Activated CD4-positive, alpha-beta T cell treated with anti-CD3 and anti-CD28 coated beads for 36 hours (primary cell): Measurements from ENCODE around the gene DCC. TPM values are rescaled to one million over a fixed set of nuclear protein-coding genes. Genes with fewer than 3 reads are reported as not detected.

Experiments used
- ATAC-seq: fragments of 200-7000 bp; cut with Tn5 transposase; one replicate; pipeline ENCODE4 v1.10.0; 2021; ENCODE audit warnings: mild to moderate bottlenecking, moderate library complexity
- CTCF ChIA-PET: fragments of 350-600 bp; sonication (Branson Sonifier 250); formaldehyde crosslinking; loops from one replicate; lab custom pipeline; 2021; ENCODE audit warnings: antibody characterized with exemption; lab: Charles Lee
- POLR2A ChIA-PET: fragments of 350-600 bp; sonication (Branson Sonifier 250); formaldehyde crosslinking; loops from one replicate; lab custom pipeline; 2021; ENCODE audit warnings: antibody characterized with exemption, inconsistent platforms; lab: Charles Lee
- DNase-seq: peaks from one replicate; pipeline ENCODE4 v3.0.0-alpha.2; 2020
- H3K27ac Mint-ChIP-seq: one replicate; pipeline ENCODE4 v1.8.0; 2021; ENCODE audit warnings: mixed read lengths
- H3K27me3 Mint-ChIP-seq: one replicate; pipeline ENCODE4 v1.8.0; 2021; ENCODE audit warnings: mixed read lengths
- H3K36me3 Mint-ChIP-seq: one replicate; pipeline ENCODE4 v1.8.0; 2021; ENCODE audit warnings: low read depth, mixed read lengths
- H3K4me1 Mint-ChIP-seq: one replicate; pipeline ENCODE4 v1.8.0; 2021; ENCODE audit warnings: mixed read lengths
- H3K4me3 Mint-ChIP-seq: one replicate; pipeline ENCODE4 v1.8.0; 2021; ENCODE audit warnings: mild to moderate bottlenecking, moderate library complexity, mixed read lengths
- H3K9me3 Mint-ChIP-seq: one replicate; pipeline ENCODE4 v1.8.0; 2021; ENCODE audit warnings: low read depth, mixed read lengths
- intact Hi-C, 2 experiments: fragments of 100-400 bp; cut with DNase I in 1 of 2; cut with micrococcal nuclease in 1 of 2; formaldehyde crosslinking; loops; one replicate each; pipeline versions ENCODE4 v1.14.2 to v1.15.1; 2022 to 2024; cut with DNase I, micrococcal nuclease
- total RNA-seq, 2 experiments: library from RNA; stranded (reverse); gene quantifications; one replicate each; pipeline ENCODE4 v1.2.3, GENCODE V29; 2021

DCC gene
- total RNA-seq, 2 experiments from 2014 or later = not detected

DNA sequence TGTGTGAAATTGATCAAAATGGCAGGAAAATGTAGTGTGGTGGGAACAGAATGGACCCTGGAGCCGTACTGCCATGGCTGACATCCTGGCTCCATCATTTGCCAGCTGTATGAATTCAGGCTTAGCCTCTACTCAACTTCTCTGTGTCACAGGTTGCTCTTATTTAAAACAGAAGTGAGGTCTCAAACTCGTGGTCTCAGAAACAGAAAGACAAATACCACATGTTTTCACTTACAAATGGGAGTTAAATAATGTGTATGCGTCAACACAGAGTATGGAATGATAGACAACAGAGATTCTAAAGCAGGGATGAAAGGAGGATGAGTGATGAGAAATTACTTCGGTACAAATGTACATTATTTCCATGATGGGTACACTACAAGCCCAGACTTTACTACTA lies 227.4 kb downstream of the DCC start:
- H3K4me1 Mint-ChIP-seq = no peaks in the 10 kb centered on the region
- DNase-seq = no peak
- H3K9me3 Mint-ChIP-seq = peaks cover 2% of the 10 kb centered on the region
- CTCF ChIA-PET = no interaction called here
- POLR2A ChIA-PET = no interaction called here
- H3K27me3 Mint-ChIP-seq = no peaks in the 10 kb centered on the region
- H3K4me3 Mint-ChIP-seq = no peak overlapping the region
- H3K27ac Mint-ChIP-seq = no peak overlapping the region
- no peak for ATAC-seq
- no peaks in the 10 kb centered on the region for H3K36me3 Mint-ChIP-seq
- intact Hi-C loops = loop anchor here in 1 of 2 experiments (10.0 kb wide), 1 partner anchor 57 kb away; no protein-coding TSS in a partner anchor

DNA sequence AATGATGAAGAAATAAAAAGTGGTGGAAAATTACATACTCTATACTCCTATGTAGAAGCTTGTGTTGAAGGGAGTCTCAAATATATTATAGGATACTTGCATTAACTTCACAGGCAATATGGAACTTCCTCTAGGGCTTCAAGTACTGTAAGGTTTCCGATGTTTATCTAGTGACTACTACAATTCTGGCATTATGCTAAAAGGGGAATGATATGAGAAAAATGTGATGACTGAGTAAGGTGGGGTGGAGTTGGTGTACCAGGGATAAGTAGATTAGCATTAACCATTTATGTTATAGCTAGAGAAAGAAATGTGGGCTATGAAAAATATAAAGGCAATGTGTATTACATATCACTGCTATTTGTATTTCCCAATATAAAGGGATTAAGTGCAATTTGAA lies 229.5 kb downstream of the DCC start:
- CTCF ChIA-PET = no interaction called here
- Mint-ChIP-seq H3K36me3 (no peaks in the 10 kb centered on the region), H3K9me3 (peaks cover 2% of the 10 kb centered on the region), H3K4me3 (no peak overlapping the region), H3K4me1 (no peaks in the 10 kb centered on the region), H3K27ac (no peak overlapping the region), H3K27me3 (no peaks in the 10 kb centered on the region)
- POLR2A ChIA-PET = no interaction called here
- intact Hi-C loops = loop anchor here in 1 of 2 experiments (10.0 kb wide), 1 partner anchor 55 kb away; no protein-coding TSS in a partner anchor
- DNase-seq (no peak), ATAC-seq (no peak)

DNA sequence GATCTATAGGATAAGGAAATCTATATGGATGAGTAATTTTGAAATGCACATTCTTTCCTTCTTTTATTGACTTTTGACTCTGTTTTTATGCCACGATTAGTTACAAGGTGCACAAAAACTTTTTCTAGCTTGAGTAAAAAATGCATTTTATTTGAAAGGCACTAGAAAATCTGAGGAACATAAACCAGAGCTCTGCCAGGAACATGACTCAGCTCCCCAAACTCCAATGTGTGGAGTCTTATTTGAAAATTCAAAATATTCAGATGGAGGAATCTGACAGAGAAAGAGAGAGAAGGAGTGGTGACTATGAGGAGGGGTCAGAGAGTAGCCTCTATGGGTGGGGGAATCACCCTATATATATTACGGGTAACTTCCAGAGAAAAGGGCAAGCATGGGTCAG lies 231.0 kb downstream of the DCC start:
- Mint-ChIP-seq H3K9me3 (no peaks in the 10 kb centered on the region), H3K4me3 (no peak overlapping the region), H3K36me3 (no peaks in the 10 kb centered on the region), H3K4me1 (no peaks in the 10 kb centered on the region), H3K27ac (no peak overlapping the region), H3K27me3 (no peaks in the 10 kb centered on the region)
- DNase-seq (no peak), ATAC-seq (no peak)
- POLR2A ChIA-PET = no interaction called here
- intact Hi-C loops = no loop called here
- CTCF ChIA-PET = interaction anchor here (0.6 kb wide), 1 partner anchor 539 kb away, joined by 4 read pairs; no protein-coding TSS in a partner anchor

DNA sequence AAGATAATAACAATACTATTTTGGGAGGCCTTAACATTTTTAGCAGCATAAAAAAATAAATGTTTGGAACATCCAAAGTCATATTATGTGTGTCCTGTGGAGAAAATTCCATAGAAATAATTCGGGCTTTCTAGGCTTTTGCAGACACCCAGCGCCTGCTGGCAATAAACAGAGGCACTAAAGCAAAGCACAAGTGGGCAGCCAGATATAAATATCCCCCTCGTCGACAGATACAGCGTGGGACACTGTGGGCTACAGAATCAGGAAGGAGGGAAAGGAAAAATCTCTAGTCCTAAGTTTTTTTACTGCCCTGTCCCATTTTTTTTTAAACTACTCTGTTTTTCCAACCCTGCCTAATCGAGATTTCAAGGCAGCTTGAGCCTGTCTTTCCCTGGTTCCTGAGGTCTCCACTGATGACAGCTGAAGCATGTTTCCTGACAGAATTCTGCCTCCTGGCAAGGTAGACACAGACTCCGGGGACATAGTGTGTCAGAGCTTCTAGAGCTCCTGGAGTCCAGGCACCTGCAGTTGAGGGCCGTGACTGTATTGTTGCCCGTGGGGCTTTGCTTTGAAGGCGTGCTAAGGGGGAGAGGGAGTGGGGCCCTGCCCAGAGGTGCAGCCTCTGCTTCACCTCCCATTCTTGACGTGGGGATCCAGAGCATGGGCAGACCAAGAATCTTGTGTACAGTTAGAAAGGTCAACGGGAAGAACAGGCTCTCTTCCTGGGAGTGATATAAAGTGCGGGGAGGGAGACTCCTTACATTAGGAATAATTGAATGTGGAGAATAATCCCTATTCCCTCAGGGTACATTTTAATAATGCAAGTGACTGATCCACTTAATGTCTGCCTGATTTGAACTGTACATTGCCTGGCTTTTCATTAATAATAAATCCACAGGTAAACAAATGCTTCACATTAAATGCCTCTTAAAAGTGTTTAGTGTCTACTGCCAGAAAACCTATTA lies 232.3 kb downstream of the DCC start:
- H3K36me3 Mint-ChIP-seq = no peaks in the 10 kb centered on the region
- H3K4me3 Mint-ChIP-seq = no peak overlapping the region

DNA sequence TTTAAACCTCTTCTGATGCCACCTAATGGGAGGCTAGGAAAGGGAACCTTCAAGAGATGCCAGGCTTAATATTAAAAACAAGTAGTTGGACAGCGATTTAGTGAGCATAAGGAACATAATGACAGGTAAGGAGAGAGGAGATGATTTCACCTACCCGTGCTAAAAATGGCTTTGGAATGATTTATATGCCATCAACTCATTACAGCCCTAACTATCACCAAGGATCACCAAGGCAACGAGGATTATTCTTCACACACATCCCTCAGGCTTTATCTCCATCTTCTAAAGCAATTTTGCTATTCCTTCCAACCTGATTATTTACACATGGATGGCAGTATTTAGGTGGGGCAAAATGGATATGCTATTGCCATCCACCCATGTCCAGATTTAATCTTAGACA lies 237.8 kb downstream of the DCC start:
- POLR2A ChIA-PET = no interaction called here
- Mint-ChIP-seq H3K27me3 (no peaks in the 10 kb centered on the region), H3K27ac (no peak overlapping the region), H3K4me3 (no peak overlapping the region), H3K36me3 (no peaks in the 10 kb centered on the region), H3K4me1 (no peaks in the 10 kb centered on the region), H3K9me3 (peaks cover 3% of the 10 kb centered on the region)
- CTCF ChIA-PET = no interaction called here
- ATAC-seq (no peak), DNase-seq (no peak)
- intact Hi-C loops = no loop called here

More for the DNA sequence above, 232.3 kb downstream of the DCC start:
- CTCF ChIA-PET = no interaction called here
- no peak for ATAC-seq
- Mint-ChIP-seq H3K4me1 (no peaks in the 10 kb centered on the region), H3K27me3 (no peaks in the 10 kb centered on the region), H3K27ac (no peak overlapping the region), H3K9me3 (peaks cover 1% of the 10 kb centered on the region)
- intact Hi-C loops = no loop called here
- no peak for DNase-seq
- POLR2A ChIA-PET = no interaction called here

DNA sequence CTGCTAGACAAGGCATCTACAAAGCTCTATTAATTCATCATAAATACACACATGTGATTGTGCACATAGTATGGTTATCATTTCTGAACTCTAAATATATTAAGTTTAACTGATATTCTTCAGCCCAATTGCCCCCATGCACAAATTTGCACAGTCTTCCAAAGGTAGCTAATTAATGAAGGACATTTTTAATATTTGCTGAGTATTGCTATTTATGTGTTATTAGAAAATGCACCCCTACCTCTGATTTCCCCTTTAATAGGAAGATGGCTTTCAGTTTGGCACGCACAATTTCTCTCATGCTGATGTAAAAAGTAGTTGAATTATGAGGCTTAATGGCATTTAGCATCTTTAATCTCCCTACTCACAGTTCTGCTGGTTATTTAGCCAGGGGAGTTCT lies 242.1 kb downstream of the DCC start:
- Mint-ChIP-seq H3K9me3 (peaks cover 3% of the 10 kb centered on the region), H3K36me3 (no peaks in the 10 kb centered on the region), H3K4me3 (no peak overlapping the region), H3K27ac (no peak overlapping the region), H3K4me1 (no peaks in the 10 kb centered on the region), H3K27me3 (no peaks in the 10 kb centered on the region)
- ATAC-seq (no peak), DNase-seq (no peak)
- ChIA-PET POLR2A (no interaction called here), CTCF (interaction anchor here (0.7 kb wide), 1 partner anchor 18 kb away, joined by 3 read pairs; no protein-coding TSS in a partner anchor)
- intact Hi-C loops = no loop called here

DNA sequence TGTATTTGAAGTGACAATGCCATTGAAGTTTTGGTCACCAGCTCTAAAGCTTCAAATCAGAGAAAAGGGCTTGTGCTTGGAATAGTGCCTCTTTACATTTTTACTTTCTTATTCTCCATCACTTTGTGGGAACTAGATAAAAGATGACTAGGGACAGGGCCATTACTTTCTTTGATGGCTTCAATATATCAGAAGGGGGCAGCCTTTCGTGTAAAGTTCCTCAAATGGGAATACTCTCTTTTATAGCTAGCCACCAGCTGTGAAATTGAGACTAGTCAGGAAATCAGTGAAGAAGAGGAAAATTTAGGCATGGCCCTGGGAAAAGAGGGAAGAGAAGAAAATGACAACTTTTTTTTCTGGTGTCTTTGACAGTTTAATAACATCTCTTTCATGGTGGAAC lies 242.5 kb downstream of the DCC start:
- no peaks in the 10 kb centered on the region for H3K4me1 Mint-ChIP-seq
- H3K4me3 Mint-ChIP-seq = no peak overlapping the region
- ChIA-PET CTCF (interaction anchor here (0.7 kb wide), 1 partner anchor 17 kb away, joined by 3 read pairs; no protein-coding TSS in a partner anchor), POLR2A (no interaction called here)
- no peaks in the 10 kb centered on the region for H3K27me3 Mint-ChIP-seq
- DNase-seq (no peak), ATAC-seq (no peak)
- no peaks in the 10 kb centered on the region for H3K36me3 Mint-ChIP-seq
- intact Hi-C loops = no loop called here
- peaks cover 5% of the 10 kb centered on the region for H3K9me3 Mint-ChIP-seq
- no peak overlapping the region for H3K27ac Mint-ChIP-seq

DNA sequence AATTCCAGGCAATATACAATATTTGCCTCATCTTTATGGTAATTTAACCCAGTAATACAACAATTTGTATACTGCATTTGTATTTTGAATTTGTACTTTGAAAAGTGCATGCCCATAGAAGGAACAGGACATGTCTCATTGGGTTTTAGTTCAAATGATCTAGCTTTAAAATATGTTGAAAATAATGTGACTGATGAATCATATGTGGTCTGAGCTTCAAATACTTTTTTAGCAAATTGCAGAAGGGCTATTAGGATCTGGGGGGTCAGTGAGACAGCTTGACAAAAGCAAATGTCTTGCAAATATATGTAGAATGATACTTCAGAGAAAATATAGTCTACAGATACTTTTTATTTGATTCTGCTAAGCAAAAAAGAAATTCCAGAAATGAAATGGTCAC lies 248.9 kb downstream of the DCC start:
- Mint-ChIP-seq H3K4me1 (no peaks in the 10 kb centered on the region), H3K36me3 (no peaks in the 10 kb centered on the region), H3K27me3 (no peaks in the 10 kb centered on the region), H3K4me3 (no peak overlapping the region), H3K27ac (no peak overlapping the region), H3K9me3 (peaks cover 5% of the 10 kb centered on the region)
- no peak for DNase-seq
- ATAC-seq = no peak
- CTCF ChIA-PET = no interaction called here
- intact Hi-C loops = no loop called here
- POLR2A ChIA-PET = no interaction called here

DNA sequence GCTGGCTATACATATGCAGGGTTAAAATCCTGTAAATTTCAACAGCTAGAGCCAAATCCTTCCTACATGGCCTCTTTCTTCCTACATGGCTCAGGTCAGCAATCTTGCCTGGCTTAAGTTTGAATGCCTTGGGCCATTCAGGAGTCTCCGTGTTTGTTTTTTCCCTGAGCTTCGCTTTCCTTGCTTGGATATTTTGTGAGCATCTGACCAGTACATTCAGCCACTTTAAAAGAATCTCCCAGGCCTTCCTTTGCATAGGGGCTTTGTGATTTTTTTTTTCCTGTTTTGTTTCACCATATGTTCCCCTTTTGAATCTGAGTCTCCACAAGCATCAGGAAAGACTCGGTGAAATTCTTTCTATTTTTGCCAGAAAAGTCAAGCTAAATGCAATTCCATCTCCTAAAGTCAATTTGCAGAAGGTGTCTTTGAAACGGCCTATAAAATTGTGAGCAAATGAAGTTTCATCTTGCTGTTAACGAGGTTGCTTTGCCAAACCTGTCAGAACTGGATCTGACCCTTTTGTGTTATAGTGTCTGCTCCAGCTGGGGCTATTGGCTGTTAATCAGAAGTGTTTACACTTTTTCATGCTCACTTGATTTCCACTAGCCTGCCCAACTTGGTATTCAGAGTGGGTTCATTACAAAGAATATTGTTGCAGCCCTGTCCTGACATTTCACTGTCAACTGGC lies 256.9 kb downstream of the DCC start:
- Mint-ChIP-seq H3K4me1 (no peaks in the 10 kb centered on the region), H3K27ac (no peak overlapping the region), H3K4me3 (no peak overlapping the region), H3K36me3 (no peaks in the 10 kb centered on the region), H3K9me3 (no peaks in the 10 kb centered on the region), H3K27me3 (no peaks in the 10 kb centered on the region)
- ChIA-PET CTCF (no interaction called here), POLR2A (no interaction called here)
- ATAC-seq (no peak), DNase-seq (no peak)
- intact Hi-C loops = no loop called here

DNA sequence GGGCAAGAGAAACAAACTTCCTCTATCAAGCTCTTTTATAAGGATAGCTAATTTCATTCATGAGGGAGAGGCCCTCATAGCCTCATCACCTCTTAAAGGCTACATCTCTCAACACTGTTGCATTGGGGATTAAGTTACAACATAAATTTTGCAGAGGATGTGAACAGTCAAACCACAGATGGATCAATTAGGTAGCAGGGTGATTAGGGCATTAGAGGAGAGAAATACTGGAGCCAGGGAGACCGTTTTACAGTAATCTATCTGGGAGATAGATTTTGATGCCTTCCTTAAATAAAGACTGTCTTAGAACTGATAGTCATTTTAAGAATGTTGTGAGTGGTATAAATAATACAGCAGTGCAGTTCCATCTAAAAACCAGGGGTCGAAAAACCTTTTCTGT lies 258.9 kb downstream of the DCC start:
- no peak overlapping the region for H3K4me3 Mint-ChIP-seq
- intact Hi-C loops = no loop called here

DNA sequence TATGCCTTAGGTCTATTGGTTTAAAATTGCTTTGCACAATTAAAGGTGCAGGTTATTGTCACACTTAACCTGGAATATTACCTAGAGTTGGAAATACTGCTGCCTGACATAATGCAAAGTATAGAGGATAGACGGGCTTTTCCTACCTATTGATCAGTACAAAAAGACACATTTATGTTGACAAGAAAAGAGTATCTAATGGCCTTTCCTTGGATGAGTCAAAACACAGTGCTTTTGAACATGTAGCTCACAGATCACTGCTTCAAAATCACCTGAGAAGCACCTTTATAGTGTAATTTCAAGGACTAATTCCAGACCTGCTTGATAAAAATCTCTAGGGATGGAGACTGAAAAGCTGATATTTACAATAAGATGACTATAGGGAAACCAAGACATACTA lies 262.8 kb downstream of the DCC start:
- ChIA-PET POLR2A (no interaction called here), CTCF (no interaction called here)
- H3K4me1 Mint-ChIP-seq = no peaks in the 10 kb centered on the region
- H3K36me3 Mint-ChIP-seq = no peaks in the 10 kb centered on the region
- ATAC-seq (no peak), DNase-seq (no peak)
- H3K27ac Mint-ChIP-seq = no peak overlapping the region
- no peak overlapping the region for H3K4me3 Mint-ChIP-seq
- no peaks in the 10 kb centered on the region for H3K27me3 Mint-ChIP-seq
- no peaks in the 10 kb centered on the region for H3K9me3 Mint-ChIP-seq
- intact Hi-C loops = no loop called here

More for the DNA sequence above, 258.9 kb downstream of the DCC start:
- H3K4me1 Mint-ChIP-seq = no peaks in the 10 kb centered on the region
- H3K27me3 Mint-ChIP-seq = no peaks in the 10 kb centered on the region
- no peaks in the 10 kb centered on the region for H3K36me3 Mint-ChIP-seq
- DNase-seq (no peak), ATAC-seq (no peak)
- no peaks in the 10 kb centered on the region for H3K9me3 Mint-ChIP-seq
- ChIA-PET POLR2A (no interaction called here), CTCF (no interaction called here)
- H3K27ac Mint-ChIP-seq = no peak overlapping the region
